B cell (primary cell): ENCODE results near the gene RNF34. TPM values are rescaled to one million over a fixed set of nuclear protein-coding genes. Genes with fewer than 3 reads are reported as not detected.

Source experiments
- ATAC-seq: fragments of 200-7000 bp; cut with Tn5 transposase; one replicate; pipeline ENCODE4 v1.10.0; 2021; ENCODE audit warnings: low read depth, mild to moderate bottlenecking, moderate number of reproducible peaks, moderate library complexity
- CTCF ChIA-PET: fragments of 350-600 bp; sonication (Branson Sonifier 250); formaldehyde crosslinking; loops from one replicate; lab custom pipeline; 2021; ENCODE audit warnings: antibody characterized with exemption, inconsistent platforms; lab: Charles Lee
- POLR2A ChIA-PET: fragments of 350-600 bp; sonication (Branson Sonifier 250); formaldehyde crosslinking; loops from one replicate; lab custom pipeline; 2021; ENCODE audit warnings: antibody characterized with exemption; lab: Charles Lee
- DNase-seq: peaks from one replicate; pipeline ENCODE4 v3.0.0; 2013
- H2AFZ ChIP-seq: 2 replicates; pipeline ENCODE4 v1.6.1; 2012; ENCODE audit warnings: mild to moderate bottlenecking, low read depth, low read length; ENCODE audit not compliant: insufficient read depth, poor library complexity, severe bottlenecking
- H3K27ac ChIP-seq, 2 donors: 1 replicate in 1 of 2; 2 replicates in 1 of 2; pipeline ENCODE4 v1.5.1; 2012 to 2013; ENCODE audit warnings: low read length in 2 of 2, mild to moderate bottlenecking in 2 of 2, moderate library complexity in 1 of 2
- H3K27me3 ChIP-seq, 4 experiments: fragments of 200-600 bp in 1 of 4; sonication (generic) in 1 of 4; replicated peaks in 1 of 4; 1 replicate in 2 of 4; 2 replicates in 2 of 4; pipeline versions ENCODE4 v1.6.1 to v1.7.0; 2013 to 2016; ENCODE audit warnings: low read length in 3 of 4, mild to moderate bottlenecking in 2 of 4, mixed read lengths in 1 of 4, moderate library complexity in 1 of 4; ENCODE audit not compliant: insufficient read depth in 4 of 4, control insufficient read depth in 3 of 4; ENCODE audit errors: control extremely low read depth in 1 of 4
- H3K36me3 ChIP-seq, 2 experiments: replicated peaks in 1 of 2; 1 replicate in 1 of 2; 2 replicates in 1 of 2; pipeline versions ENCODE4 v1.6.1 to v1.7.1; 2013; ENCODE audit warnings: low read length in 1 of 2; ENCODE audit not compliant: insufficient read depth in 2 of 2, control insufficient read depth in 1 of 2; ENCODE audit errors: control extremely low read depth in 1 of 2, extremely low read depth in 1 of 2
- H3K4me1 ChIP-seq, 2 donors: fragments of 200-600 bp in 1 of 2; sonication (generic) in 1 of 2; 1 replicate in 1 of 2; 2 replicates in 1 of 2; pipeline versions ENCODE4 v1.5.1 to v1.6.1; 2013 to 2017; ENCODE audit warnings: low read length in 2 of 2; ENCODE audit not compliant: control insufficient read depth in 2 of 2, insufficient read depth in 2 of 2
- H3K4me2 ChIP-seq: replicated peaks from 2 replicates; pipeline ENCODE3; 2012; ENCODE audit warnings: mild to moderate bottlenecking, low read depth, low read length; ENCODE audit not compliant: poor library complexity, severe bottlenecking
- H3K4me3 ChIP-seq, 5 experiments: fragments of 200-600 bp in 1 of 5; sonication (generic) in 1 of 5; 1 replicate in 3 of 5; 2 replicates in 2 of 5; pipeline versions ENCODE4 v1.5.1 to v1.7.0; 2011 to 2016; ENCODE audit warnings: low read length in 4 of 5, mild to moderate bottlenecking in 4 of 5, low read depth in 2 of 5, control low read depth in 1 of 5, moderate library complexity in 1 of 5; ENCODE audit not compliant: insufficient read depth in 1 of 5; ENCODE audit errors: control extremely low read depth in 1 of 5, extremely low read depth in 1 of 5
- H3K79me2 ChIP-seq: fragments of 200-600 bp; sonication (generic); one replicate; pipeline ENCODE4 v1.6.0; 2016; ENCODE audit warnings: low read length; ENCODE audit not compliant: control insufficient read depth, insufficient read depth
- H3K9ac ChIP-seq: fragments of 200-600 bp; sonication (generic); 2 replicates; pipeline ENCODE4 v1.6.1; 2017; ENCODE audit warnings: mild to moderate bottlenecking, low read length, moderate library complexity
- H3K9me3 ChIP-seq, 3 donors: one replicate each; pipeline versions ENCODE4 v1.6.1 to v1.7.1; 2013; ENCODE audit warnings: low read length in 2 of 3; ENCODE audit not compliant: control insufficient read depth in 2 of 3, insufficient read depth in 1 of 3; ENCODE audit errors: control extremely low read depth in 1 of 3
- H4K20me1 ChIP-seq: 2 replicates; pipeline ENCODE4 v1.6.0; 2012; ENCODE audit warnings: mild to moderate bottlenecking, low read length; ENCODE audit not compliant: insufficient read depth, control insufficient read depth, poor library complexity, severe bottlenecking
- H3K27ac Mint-ChIP-seq: one replicate; pipeline ENCODE4 v1.8.0; 2021; ENCODE audit warnings: mixed read lengths
- H3K27me3 Mint-ChIP-seq: one replicate; pipeline ENCODE4 v1.8.0; 2021; ENCODE audit warnings: mixed read lengths
- H3K4me1 Mint-ChIP-seq: one replicate; pipeline ENCODE4 v1.8.0; 2021; ENCODE audit warnings: mixed read lengths
- H3K4me3 Mint-ChIP-seq: one replicate; pipeline ENCODE4 v1.8.0; 2021; ENCODE audit warnings: mixed read lengths
- H3K9me3 Mint-ChIP-seq: one replicate; pipeline ENCODE4 v1.8.0; 2022; ENCODE audit warnings: mixed read lengths; ENCODE audit not compliant: insufficient read depth
- CTCF ChIP-seq: fragments of 200-600 bp; IDR thresholded peaks from one replicate; pipeline ENCODE4 v1.8.0; 2022; ENCODE audit warnings: antibody characterized with exemption, mild to moderate bottlenecking
- EZH2 ChIP-seq: IDR thresholded peaks from 2 replicates; pipeline ENCODE4 v1.6.1; 2012; ENCODE audit warnings: borderline replicate concordance, low read depth, mild to moderate bottlenecking, moderate library complexity, low read length; ENCODE audit not compliant: insufficient read depth, poor library complexity, severe bottlenecking
- WGBS: methylation state at CpG from one replicate; pipeline ENCODE4 v1.1.5; 2013; ENCODE audit warnings: missing lambda C conversion rate; ENCODE audit not compliant: insufficient coverage; 5-methylcytosine and 5-hydroxymethylcytosine counted together
- intact Hi-C: fragments of 100-400 bp; cut with micrococcal nuclease; formaldehyde crosslinking; loops from one replicate; pipeline ENCODE4 v1.10.0; 2022
- polyA plus RNA-seq: library from polyadenylated mRNA; depleted of rRNA; stranded (reverse); fragments of >200 nt; gene quantifications from 2 replicates; pipeline ENCODE4 v1.2.3, GENCODE V29; 2012
- total RNA-seq, 2 donors: library from RNA; stranded (reverse); fragments of 120-200 nt in 1 of 2; gene quantifications; 1 replicate in 1 of 2; 2 replicates in 1 of 2; pipeline versions ENCODE4 v1.2.3 to v1.2.4, GENCODE V29; 2013 to 2022

RNF34 gene
- total and polyA plus RNA-seq, 2 donors (not counting 1 experiment from before 2014, with no cell fraction given): 24.9 to 86.7 TPM

DNA sequence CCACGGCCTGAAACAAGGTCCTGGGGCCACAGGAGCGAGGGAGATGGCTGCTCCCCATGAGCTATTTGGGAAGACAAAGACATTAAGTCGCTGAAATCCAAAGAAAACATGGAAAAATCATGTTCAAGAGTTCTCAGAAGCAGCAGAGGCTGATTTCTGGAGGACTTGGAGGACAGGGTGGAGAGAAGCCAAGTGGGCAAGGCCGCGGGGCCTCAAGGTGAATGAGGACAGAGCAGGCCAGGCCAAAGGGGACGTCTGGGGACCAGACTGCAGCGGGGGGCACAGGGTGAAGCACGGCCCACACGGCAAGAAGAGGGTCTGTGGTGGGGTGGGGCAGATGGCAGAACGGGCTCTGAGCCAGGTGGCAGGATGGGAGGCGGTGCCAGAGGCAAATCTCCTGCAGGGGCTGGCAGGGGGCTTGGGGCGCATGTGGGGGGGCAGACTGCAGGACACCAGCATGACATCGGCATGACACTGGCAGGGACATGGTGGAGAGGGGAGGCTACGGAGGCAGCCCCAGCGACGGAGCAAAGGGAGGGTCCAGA, 48.9 kb downstream of the RNF34 start:
- Histone ChIP-seq H3K9ac (no peak overlapping the region), H3K4me2 (no peak overlapping the region), H3K9me3 (no peaks in the 10 kb centered on the region), H3K4me3 (no peak overlapping the region), H3K27me3 (no peaks in the 10 kb centered on the region), H3K36me3 (peaks cover 0 to 49% of the 10 kb centered on the region in 2 experiments), H3K27ac (no peak overlapping the region), H2AFZ (no peak overlapping the region), H4K20me1 (peaks cover 81% of the 10 kb centered on the region), H3K4me1 (peaks cover 21 to 30% of the 10 kb centered on the region in 2 donors), H3K79me2 (peaks cover 95% of the 10 kb centered on the region)
- ChIA-PET POLR2A (interaction anchor here (0.5 to 0.7 kb wide), 3 partner anchors 12 to 1519 kb away, joined by 3 to 9 read pairs (median 3); no protein-coding TSS in a partner anchor), CTCF (interaction anchor here (1.0 to 1.6 kb wide), 3 partner anchors 45 to 220 kb away, joined by 3 to 6 read pairs (median 3); no protein-coding TSS in a partner anchor)
- no peak for DNase-seq
- no peaks in the 10 kb centered on the region for H3K27me3 Mint-ChIP-seq
- H3K4me3 Mint-ChIP-seq: no peak overlapping the region
- peaks cover 41% of the 10 kb centered on the region for H3K4me1 Mint-ChIP-seq
- WGBS: 94% methylated on average over 16 of the region's 16 CpGs
- TF ChIP-seq EZH2 (no peak), CTCF (no peak)
- ATAC-seq: no peak
- intact Hi-C loops: no loop called here
- no peak overlapping the region for H3K27ac Mint-ChIP-seq
- H3K9me3 Mint-ChIP-seq: no peaks in the 10 kb centered on the region

DNA sequence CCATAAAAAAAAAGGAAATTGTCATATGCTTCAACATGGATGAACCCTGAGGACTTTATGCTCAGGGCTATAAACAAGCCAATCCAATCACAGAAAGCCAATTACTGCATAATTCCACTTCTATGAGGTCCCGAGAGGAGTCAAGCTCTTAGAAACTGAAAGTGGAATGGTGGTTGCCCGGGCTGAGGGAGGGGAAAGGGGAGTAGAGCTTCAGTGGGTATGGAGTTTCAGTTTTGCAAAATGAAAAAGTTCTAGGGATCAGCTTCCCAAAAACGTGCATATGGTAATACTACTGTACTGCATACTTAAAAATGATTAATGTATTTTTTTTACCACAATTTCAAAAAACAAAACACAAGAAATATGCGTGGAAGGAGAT, 52.0 kb downstream of the RNF34 start:
- CTCF ChIA-PET: interaction anchor here (0.7 kb wide), 1 partner anchor 115 kb away, joined by 3 read pairs; no protein-coding TSS in a partner anchor
- Mint-ChIP-seq H3K4me1 (peaks cover 60% of the 10 kb centered on the region), H3K4me3 (no peak overlapping the region), H3K27me3 (no peaks in the 10 kb centered on the region), H3K9me3 (no peaks in the 10 kb centered on the region), H3K27ac (peak overlapping the region; percentile 23)
- DNase-seq: no peak
- POLR2A ChIA-PET: no interaction called here
- H3K9ac ChIP-seq: no peak overlapping the region
- H3K4me1 ChIP-seq: peaks cover 21 to 42% of the 10 kb centered on the region in 2 donors
- no peaks in the 10 kb centered on the region for H3K9me3 ChIP-seq
- TF ChIP-seq CTCF: no peak
- TF ChIP-seq EZH2: no peak
- peaks cover 96% of the 10 kb centered on the region for H3K79me2 ChIP-seq
- H3K4me2 ChIP-seq: peak overlapping the region; percentile 55
- intact Hi-C loops: no loop called here
- H3K27me3 ChIP-seq: no peaks in the 10 kb centered on the region
- peaks cover 0 to 40% of the 10 kb centered on the region in 2 experiments for H3K36me3 ChIP-seq
- H2AFZ ChIP-seq: no peak overlapping the region
- peaks cover 81% of the 10 kb centered on the region for H4K20me1 ChIP-seq
- no peak for ATAC-seq
- H3K27ac ChIP-seq: peak overlapping the region; percentile 22 to 59
- H3K4me3 ChIP-seq: no peak overlapping the region
- no CpG with 5 or more reads among the region's 4 CpGs for WGBS
